Endodermal cell (in vitro differentiated cells): ENCODE results near the gene RBM4B. TPM values are rescaled to one million over a fixed set of nuclear protein-coding genes. Genes with fewer than 3 reads are reported as not detected.

Experiments
- DNase-seq: peaks from one replicate; pipeline ENCODE4 v3.0.0-alpha.2; 2017
- H3K27ac ChIP-seq: 2 replicates; pipeline ENCODE4 v1.5.1; 2013; ENCODE audit warnings: mild to moderate bottlenecking, low read depth, low read length, moderate library complexity
- H3K27me3 ChIP-seq: 2 replicates; pipeline ENCODE4 v1.6.1; 2013; ENCODE audit warnings: mild to moderate bottlenecking, low read length, moderate library complexity; ENCODE audit not compliant: insufficient read depth, control insufficient read depth, poor library complexity, severe bottlenecking
- H3K36me3 ChIP-seq: 2 replicates; pipeline ENCODE4 v1.7.0; 2013; ENCODE audit warnings: mild to moderate bottlenecking, low read length, moderate library complexity; ENCODE audit not compliant: control insufficient read depth, insufficient read depth
- H3K4me1 ChIP-seq: one replicate; pipeline ENCODE4 v1.7.0; 2013; ENCODE audit warnings: low read length; ENCODE audit not compliant: control insufficient read depth, insufficient read depth
- H3K4me3 ChIP-seq: 2 replicates; pipeline ENCODE4 v1.5.1; 2013; ENCODE audit warnings: mild to moderate bottlenecking, low read length, moderate library complexity
- H3K9ac ChIP-seq: 2 replicates; pipeline ENCODE4 v1.6.1; 2013; ENCODE audit warnings: mild to moderate bottlenecking, low read length, moderate library complexity; ENCODE audit not compliant: poor library complexity, severe bottlenecking; ENCODE audit errors: extremely low read depth
- H3K9me3 ChIP-seq: 2 replicates; pipeline ENCODE4 v1.6.1; 2013; ENCODE audit warnings: mild to moderate bottlenecking, low read length, moderate library complexity; ENCODE audit not compliant: control insufficient read depth
- H3K27ac Mint-ChIP-seq: 2 replicates; pipeline ENCODE4 v1.8.0; 2020; ENCODE audit warnings: mixed read lengths
- H3K27me3 Mint-ChIP-seq: 2 replicates; pipeline ENCODE4 v1.8.0; 2021; ENCODE audit warnings: mild to moderate bottlenecking, mixed read lengths; ENCODE audit not compliant: insufficient read depth
- H3K36me3 Mint-ChIP-seq: 2 replicates; pipeline ENCODE4 v1.8.0; 2020; ENCODE audit warnings: low read depth, mixed read lengths
- H3K4me1 Mint-ChIP-seq: 2 replicates; pipeline ENCODE4 v1.8.0; 2020; ENCODE audit warnings: mixed read lengths
- H3K4me3 Mint-ChIP-seq: 2 replicates; pipeline ENCODE4 v1.8.0; 2020; ENCODE audit warnings: mild to moderate bottlenecking, moderate library complexity, mixed read lengths
- H3K9me3 Mint-ChIP-seq: 2 replicates; pipeline ENCODE4 v1.8.0; 2020; ENCODE audit warnings: mild to moderate bottlenecking, mixed read lengths
- CTCF ChIP-seq: fragments of 200-600 bp; sonication (generic); conservative IDR thresholded peaks from 2 replicates; pipeline ENCODE4 v1.5.0; 2021; ENCODE audit warnings: antibody characterized with exemption, mild to moderate bottlenecking
- WGBS, 2 experiments: methylation state at CpG; one replicate each; pipeline versions ENCODE4 v1.1.5 to v1.1.7; 2013; ENCODE audit warnings: missing lambda C conversion rate in 2 of 2, mixed read lengths in 1 of 2; ENCODE audit not compliant: insufficient coverage in 1 of 2, insufficient read length in 1 of 2; 5-methylcytosine and 5-hydroxymethylcytosine counted together
- total RNA-seq, 2 donors: library from RNA; stranded (reverse); fragmentation: NEBNext Ultra II Directional in 1 of 2; extraction: Animal tissue kit (Norgen Biotek cat#: 25700) in 1 of 2; gene quantifications; 2 replicates in 1 of 2; 3 replicates in 1 of 2; pipeline ENCODE4 v1.2.1, GENCODE V29; 2021

The RBM4B gene
- total RNA-seq, 2 donors from 2014 or later = 23.3 to 28.5 TPM

- peaks cover 6% of the 10 kb centered on the region for H3K36me3 Mint-ChIP-seq
- Histone ChIP-seq H3K4me1 (no peaks in the 10 kb centered on the region), H3K9ac (no peak overlapping the region), H3K27ac (no peak overlapping the region), H3K36me3 (peaks cover 42% of the 10 kb centered on the region), H3K27me3 (no peaks in the 10 kb centered on the region), H3K4me3 (no peak overlapping the region), H3K9me3 (no peaks in the 10 kb centered on the region)
- H3K9me3 Mint-ChIP-seq = no peaks in the 10 kb centered on the region
- no peaks in the 10 kb centered on the region for H3K27me3 Mint-ChIP-seq
- H3K4me1 Mint-ChIP-seq = no peaks in the 10 kb centered on the region
- WGBS, 2 experiments = 94 to 96% methylated on average over 18 to 32 of the region's 32 CpGs
- no peak for DNase-seq
- H3K4me3 Mint-ChIP-seq = no peak overlapping the region
- no peak for TF ChIP-seq CTCF
- H3K27ac Mint-ChIP-seq = no peak overlapping the region
Measured at GRCh38 chr11:66689661-66690590, 12.2 kb upstream of the RBM4B start.

DNA sequence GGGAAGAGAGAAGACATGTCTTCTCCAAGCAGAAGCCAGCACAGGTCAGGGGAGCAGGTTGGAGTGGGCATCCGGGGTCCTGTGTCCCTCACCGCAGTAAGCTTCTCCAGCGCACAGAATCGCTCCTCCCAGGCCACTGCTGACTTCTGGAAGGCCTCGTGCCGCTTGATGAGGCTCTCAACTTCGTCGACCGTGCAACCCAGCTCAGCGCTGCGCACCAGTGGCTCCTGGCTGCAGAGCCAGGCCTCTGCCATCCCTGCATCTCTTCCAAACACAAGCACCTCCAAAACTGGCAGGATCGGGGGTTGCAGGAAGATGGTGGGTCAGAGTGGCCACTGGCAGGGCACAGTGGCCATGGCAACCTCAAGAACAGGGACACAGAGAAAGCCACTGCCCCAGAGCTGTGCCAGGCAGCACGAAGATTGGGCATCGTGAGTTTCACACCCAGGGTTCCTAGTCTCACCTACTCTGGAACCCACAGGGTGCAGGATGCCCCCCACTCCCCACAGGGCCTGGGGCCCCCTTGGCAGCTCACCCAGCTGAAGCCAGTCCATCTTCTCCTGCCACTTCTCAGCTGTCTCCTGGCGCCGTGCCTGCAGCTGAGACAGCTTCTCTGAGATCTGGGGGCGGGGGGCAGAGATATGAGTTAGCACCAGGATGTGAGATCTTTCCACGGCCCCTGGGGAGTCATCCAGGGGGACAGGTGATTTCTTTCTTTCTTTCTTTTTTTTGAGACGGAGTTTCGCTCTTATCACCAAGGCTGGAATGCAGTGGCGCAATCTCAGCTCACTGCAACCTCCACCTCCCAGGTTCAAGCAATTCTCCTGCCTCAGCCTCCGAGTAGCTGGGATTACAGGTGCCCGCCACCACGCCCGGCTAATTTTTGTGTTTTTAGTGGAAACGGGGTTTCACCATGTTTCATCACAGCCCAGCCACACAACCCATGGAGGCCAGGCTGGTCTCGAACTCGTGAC lies 11.2 kb upstream of the RBM4B start:
- Mint-ChIP-seq H3K27me3 (no peaks in the 10 kb centered on the region), H3K4me3 (no peak overlapping the region), H3K36me3 (peaks cover 11% of the 10 kb centered on the region), H3K27ac (no peak overlapping the region), H3K9me3 (no peaks in the 10 kb centered on the region), H3K4me1 (no peaks in the 10 kb centered on the region)
- Histone ChIP-seq H3K27me3 (no peaks in the 10 kb centered on the region), H3K9ac (no peak overlapping the region), H3K27ac (no peak overlapping the region), H3K4me1 (no peaks in the 10 kb centered on the region), H3K36me3 (peaks cover 36% of the 10 kb centered on the region), H3K9me3 (no peaks in the 10 kb centered on the region), H3K4me3 (no peak overlapping the region)
- 93 to 96% methylated on average over 17 to 28 of the region's 28 CpGs for WGBS, 2 experiments
- no peak for TF ChIP-seq CTCF
- no peak for DNase-seq

- H3K36me3 ChIP-seq = peaks cover 28% of the 10 kb centered on the region
- H3K9me3 ChIP-seq = no peaks in the 10 kb centered on the region
- Mint-ChIP-seq H3K27ac (no peak overlapping the region), H3K27me3 (no peaks in the 10 kb centered on the region), H3K4me1 (no peaks in the 10 kb centered on the region), H3K9me3 (no peaks in the 10 kb centered on the region), H3K4me3 (no peak overlapping the region), H3K36me3 (peaks cover 11% of the 10 kb centered on the region)
- no peak for TF ChIP-seq CTCF
- no peak overlapping the region for H3K9ac ChIP-seq
- H3K27ac ChIP-seq = no peak overlapping the region
- no peak overlapping the region for H3K4me3 ChIP-seq
- no peak for DNase-seq
- H3K4me1 ChIP-seq = no peaks in the 10 kb centered on the region
- WGBS, 2 experiments = 92 to 100% methylated on average over 5 to 13 of the region's 13 CpGs
- H3K27me3 ChIP-seq = no peaks in the 10 kb centered on the region
Measured at GRCh38 chr11:66687831-66688281, 10.2 kb upstream of the RBM4B start.
